Fibroblast of skin of scalp (primary cell): ENCODE results near the gene ACTN2.
A peak's percentile ranks its signal among the peaks of the same experiment; 100 is the strongest.

Experiments used
- DNase-seq: peaks from one replicate; pipeline ENCODE4 v3.0.0-alpha.2; 2013

The ACTN2 gene

GRCh38 chr1:236785477-236785876 is 99.2 kb downstream of the ACTN2 start:
- DNase-seq = no peak

DNA sequence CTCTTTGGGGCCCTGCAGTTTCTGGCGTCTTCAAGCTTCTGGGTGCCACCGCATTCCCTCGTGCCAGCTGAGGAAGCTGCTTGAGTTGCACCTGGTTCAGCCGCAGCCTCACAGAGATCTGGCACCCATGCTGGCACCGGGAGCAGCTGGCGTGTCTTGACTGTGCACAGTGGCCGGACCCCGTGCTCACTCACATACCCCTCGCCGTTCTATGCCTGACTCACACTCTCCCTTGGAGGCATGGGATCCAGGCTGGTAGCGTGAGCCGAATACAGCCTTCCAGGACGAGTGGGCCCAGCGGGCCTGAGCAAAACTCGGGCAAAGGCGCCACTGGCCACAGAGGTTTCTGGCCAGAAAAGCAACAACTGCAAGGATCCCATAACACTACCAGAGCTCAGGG is 100.2 kb downstream of the ACTN2 start:
- DNase-seq = no peak

DNA sequence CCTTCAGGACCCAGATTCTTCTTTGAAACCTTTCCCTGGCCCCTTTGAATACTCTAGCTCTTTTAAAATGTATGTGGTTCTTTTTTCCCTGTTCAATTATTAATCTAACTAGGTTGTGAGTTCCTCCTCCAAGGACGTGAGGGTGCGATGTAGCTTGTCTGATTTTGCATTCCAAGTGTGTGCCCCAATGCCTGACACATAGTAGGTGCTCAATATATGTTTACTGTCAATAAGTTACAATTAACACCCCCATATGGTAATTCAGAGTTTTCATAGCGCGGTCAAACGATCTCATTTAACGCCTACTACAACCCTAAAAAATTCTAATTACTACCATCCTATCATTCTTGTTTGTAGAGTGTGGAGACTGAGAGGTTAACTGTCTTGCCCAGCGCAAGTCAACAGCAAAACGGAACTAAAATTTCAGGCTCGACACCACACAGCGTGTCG is 108.3 kb downstream of the ACTN2 start:
- no peak for DNase-seq

DNA sequence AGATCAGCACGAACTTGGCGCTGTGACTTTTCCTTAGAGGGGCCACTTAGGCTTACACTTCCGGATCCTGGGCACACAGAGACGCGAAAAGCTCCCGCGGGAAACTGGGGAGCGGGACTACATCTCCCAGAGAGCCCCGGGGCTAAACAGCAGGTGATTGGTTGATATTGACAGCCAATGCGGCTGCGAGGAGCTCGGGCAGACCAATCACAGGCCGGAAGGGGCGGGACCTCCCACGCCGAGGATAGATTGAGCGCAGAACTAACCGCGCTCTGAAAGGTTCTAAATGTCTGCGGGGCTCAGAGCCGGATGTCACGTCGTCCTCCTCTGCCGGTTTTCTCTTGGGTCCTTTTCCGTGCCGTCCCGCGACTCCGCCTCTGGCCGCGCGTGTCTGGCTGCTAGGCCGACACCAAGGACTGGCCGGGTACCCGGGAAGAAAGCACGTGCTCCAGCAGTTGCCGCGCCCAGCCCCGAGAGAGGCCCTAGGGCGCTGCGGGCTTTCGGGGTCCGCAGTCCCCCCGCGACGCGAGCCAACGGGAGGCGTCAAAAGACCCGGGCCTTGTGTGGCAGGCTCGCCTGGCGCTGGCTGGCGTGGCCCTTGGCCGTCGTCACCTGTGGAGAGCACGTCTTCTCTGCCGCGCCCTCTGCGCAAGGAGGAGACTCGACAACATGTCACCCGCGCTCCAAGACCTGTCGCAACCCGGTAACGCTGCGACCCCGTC is 108.9 kb downstream of the ACTN2 start, which contains the start of gene MTR:
TSS of gene MTR (plus strand) at position 258 of the 722 bp plus-strand sequence. CDS start at position 670, 412 bp downstream.
- peak; percentile 99 for DNase-seq

- DNase-seq = peak; percentile 36
These were observed 109.7 kb downstream of the ACTN2 start for GRCh38 chr1:236795757-236796667.

DNA sequence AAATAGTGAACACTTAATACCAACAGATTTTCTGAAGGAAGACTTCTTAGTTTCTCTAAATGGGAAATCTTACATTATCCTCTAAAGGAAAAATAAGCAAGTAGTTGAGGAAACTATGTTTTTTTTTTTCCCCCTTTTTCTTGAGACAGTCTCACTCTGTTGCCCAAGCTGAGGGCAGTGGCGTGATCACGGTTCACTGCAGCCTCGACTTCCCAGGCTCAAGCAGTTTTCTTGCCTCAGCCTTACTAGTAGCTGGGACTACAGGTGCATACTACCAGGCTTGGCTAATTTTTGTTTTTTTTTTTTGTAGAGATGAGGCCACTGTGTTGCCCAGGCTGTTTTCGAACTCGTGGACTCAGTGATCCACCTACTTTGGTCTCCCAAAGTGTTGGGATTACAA is 112.7 kb downstream of the ACTN2 start:
- no peak for DNase-seq

- DNase-seq = no peak
These were observed 113.8 kb downstream of the ACTN2 start for GRCh38 chr1:236800002-236800620.

DNA sequence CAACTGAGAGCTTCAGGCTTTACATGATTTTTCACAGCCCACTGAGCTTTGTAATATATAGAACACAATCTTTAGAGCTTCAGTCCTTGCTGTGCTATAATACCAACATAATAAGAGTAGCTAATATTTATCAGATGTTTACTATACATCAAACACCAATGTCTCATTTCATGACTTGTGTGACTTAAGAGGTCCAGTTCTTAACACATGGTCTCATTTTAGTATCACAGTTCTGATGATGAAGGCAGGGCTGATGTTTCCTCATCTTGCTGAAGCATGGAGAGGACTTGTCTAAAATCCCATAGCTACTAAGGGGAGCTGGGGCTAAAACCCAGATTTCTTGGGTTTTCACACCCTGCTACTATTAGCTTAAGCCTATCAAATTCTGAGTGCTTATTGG is 114.3 kb downstream of the ACTN2 start:
- no peak for DNase-seq

GRCh38 chr1:236802264-236802663 is 116.0 kb downstream of the ACTN2 start:
- DNase-seq = no peak

DNA sequence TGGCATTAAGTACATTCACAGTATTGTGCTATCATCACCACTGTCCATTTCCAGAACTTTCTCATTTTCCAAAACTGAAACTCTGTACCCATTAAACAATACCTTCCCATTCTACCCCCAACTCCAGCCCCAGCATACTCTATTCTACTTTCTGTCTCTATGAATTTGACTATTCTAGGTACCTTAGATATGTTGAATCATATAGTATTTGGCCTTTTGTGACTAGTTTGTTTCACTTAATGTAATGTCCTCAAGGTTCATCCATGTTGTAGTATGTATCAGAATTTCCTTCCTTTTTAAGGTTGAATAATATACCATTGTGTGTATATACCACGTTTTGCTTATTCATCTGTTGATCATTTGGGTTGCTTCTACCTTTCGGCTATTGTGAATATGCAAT is 120.3 kb downstream of the ACTN2 start:
- DNase-seq = no peak

- no peak for DNase-seq
These were observed 121.7 kb downstream of the ACTN2 start for GRCh38 chr1:236808005-236808404.

DNA sequence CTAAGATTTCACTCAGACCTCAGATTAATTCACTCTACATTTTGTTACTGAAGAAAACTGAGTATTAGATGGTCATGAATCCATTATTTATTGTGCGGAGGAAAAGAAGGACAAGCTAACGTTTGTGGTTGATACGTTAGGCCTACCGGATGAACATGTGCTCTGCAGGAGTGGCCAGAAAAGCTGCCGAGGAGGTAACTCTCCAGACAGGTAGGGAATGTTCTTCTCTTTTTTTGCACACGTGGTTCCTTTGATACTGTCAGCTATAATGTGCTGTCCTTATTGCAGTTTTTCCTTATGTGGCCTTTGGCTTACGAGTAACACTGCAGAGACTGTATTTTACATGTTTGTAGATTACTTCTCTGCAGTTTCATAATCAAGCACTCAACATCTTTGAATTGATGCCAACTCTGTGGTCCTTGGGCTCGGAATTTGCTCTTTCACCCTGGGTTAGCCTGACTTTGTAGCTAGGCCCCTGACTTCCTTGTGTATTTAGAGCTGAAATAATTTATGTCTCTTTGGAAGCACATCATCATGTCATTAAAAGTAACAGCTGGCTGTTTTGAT is 122.3 kb downstream of the ACTN2 start:
- no peak for DNase-seq

GRCh38 chr1:236809148-236809547 is 122.8 kb downstream of the ACTN2 start:
- no peak for DNase-seq

- DNase-seq = no peak
These were observed 123.7 kb downstream of the ACTN2 start for GRCh38 chr1:236810018-236810417.

GRCh38 chr1:236812334-236813030 is 126.2 kb downstream of the ACTN2 start:
- no peak for DNase-seq
